Measurements from ENCODE around the gene FMN2.
A peak's percentile ranks its signal among the peaks of the same experiment; 100 is the strongest.

Gene FMN2

GRCh38 chr1:240457203-240457602 is 365.5 kb downstream of the FMN2 start:
- DNase-seq: no peak

- no peak for DNase-seq
Measured at GRCh38 chr1:240462277-240462676, 370.6 kb downstream of the FMN2 start.

GRCh38 chr1:240462766-240463395 is 371.2 kb downstream of the FMN2 start:
- no peak for DNase-seq

GRCh38 chr1:240464099-240464498 is 372.4 kb downstream of the FMN2 start:
- no peak for DNase-seq

- DNase-seq: no peak
Measured at GRCh38 chr1:240465531-240465940, 373.9 kb downstream of the FMN2 start.

GRCh38 chr1:240466509-240466908 is 374.8 kb downstream of the FMN2 start:
- no peak for DNase-seq

GRCh38 chr1:240467895-240468294 is 376.2 kb downstream of the FMN2 start:
- DNase-seq: no peak

- no peak for DNase-seq
Measured at GRCh38 chr1:240468656-240469055, 377.0 kb downstream of the FMN2 start.

- DNase-seq: no peak
Measured at GRCh38 chr1:240474133-240474614, 382.5 kb downstream of the FMN2 start.

GRCh38 chr1:240475832-240476231 is 384.1 kb downstream of the FMN2 start:
- DNase-seq: no peak

- no peak for DNase-seq
Measured at GRCh38 chr1:240478536-240478935, 386.9 kb downstream of the FMN2 start.

GRCh38 chr1:240484804-240485443 is 393.2 kb downstream of the FMN2 start:
- DNase-seq: no peak

- no peak for DNase-seq
Measured at GRCh38 chr1:240486611-240487010, 394.9 kb downstream of the FMN2 start.

GRCh38 chr1:240487493-240487892 is 395.8 kb downstream of the FMN2 start:
- DNase-seq: no peak

- no peak for DNase-seq
Measured at GRCh38 chr1:240491156-240491555, 399.5 kb downstream of the FMN2 start.

- DNase-seq: no peak
Measured at GRCh38 chr1:240491796-240492195, 400.1 kb downstream of the FMN2 start.

GRCh38 chr1:240492832-240493440 is 401.3 kb downstream of the FMN2 start:
- peak; percentile 7 for DNase-seq

GRCh38 chr1:240495601-240496000 is 403.9 kb downstream of the FMN2 start:
- DNase-seq: no peak

- no peak for DNase-seq
Measured at GRCh38 chr1:240496356-240496755, 404.7 kb downstream of the FMN2 start.

- DNase-seq: no peak
Measured at GRCh38 chr1:240496941-240497340, 405.3 kb downstream of the FMN2 start.

GRCh38 chr1:240497908-240498307 is 406.2 kb downstream of the FMN2 start:
- no peak for DNase-seq

GRCh38 chr1:240498335-240498734 is 406.7 kb downstream of the FMN2 start:
- DNase-seq: no peak

- DNase-seq: no peak
Measured at GRCh38 chr1:240499012-240499411, 407.3 kb downstream of the FMN2 start.

- no peak for DNase-seq
Measured at GRCh38 chr1:240500647-240501046, 409.0 kb downstream of the FMN2 start.
